ENCODE data around the gene PSMD6.

DNA sequence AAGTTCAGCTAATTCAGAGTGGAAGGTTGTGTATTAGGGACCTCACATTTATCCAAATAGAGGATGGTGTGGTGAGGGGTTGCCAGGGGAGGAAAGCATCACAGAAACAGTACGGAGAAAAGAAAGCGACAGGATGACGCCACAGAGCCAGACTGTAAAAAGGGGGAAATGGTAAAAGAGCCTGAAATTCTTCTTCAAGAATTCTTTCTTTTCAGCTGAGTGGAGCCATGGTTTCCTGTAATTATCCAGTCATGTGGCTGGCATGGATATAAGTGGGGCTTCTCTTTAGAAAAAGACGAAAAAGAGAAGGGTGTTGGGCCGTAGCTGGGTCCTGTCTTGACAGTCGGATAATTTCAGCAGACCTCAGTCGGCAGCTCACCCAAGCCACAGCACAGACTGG, 24.5 kb upstream of the PSMD6 start:
- TF ChIP-seq, protein P1, sequence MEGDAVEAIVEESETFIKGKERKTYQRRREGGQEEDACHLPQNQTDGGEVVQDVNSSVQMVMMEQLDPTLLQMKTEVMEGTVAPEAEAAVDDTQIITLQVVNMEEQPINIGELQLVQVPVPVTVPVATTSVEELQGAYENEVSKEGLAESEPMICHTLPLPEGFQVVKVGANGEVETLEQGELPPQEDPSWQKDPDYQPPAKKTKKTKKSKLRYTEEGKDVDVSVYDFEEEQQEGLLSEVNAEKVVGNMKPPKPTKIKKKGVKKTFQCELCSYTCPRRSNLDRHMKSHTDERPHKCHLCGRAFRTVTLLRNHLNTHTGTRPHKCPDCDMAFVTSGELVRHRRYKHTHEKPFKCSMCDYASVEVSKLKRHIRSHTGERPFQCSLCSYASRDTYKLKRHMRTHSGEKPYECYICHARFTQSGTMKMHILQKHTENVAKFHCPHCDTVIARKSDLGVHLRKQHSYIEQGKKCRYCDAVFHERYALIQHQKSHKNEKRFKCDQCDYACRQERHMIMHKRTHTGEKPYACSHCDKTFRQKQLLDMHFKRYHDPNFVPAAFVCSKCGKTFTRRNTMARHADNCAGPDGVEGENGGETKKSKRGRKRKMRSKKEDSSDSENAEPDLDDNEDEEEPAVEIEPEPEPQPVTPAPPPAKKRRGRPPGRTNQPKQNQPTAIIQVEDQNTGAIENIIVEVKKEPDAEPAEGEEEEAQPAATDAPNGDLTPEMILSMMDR (IDR thresholded peaks at IDR 0.05 in 8 of 11, conservative IDR thresholded peaks at IDR 0.05 in 3 of 11): no peak
- no peak for TF ChIP-seq POLR2A (IDR thresholded peaks at IDR 0.05)

Data from spleen (tissue), 7 donors.